Mammary epithelial cell (primary cell): ENCODE data around the gene CDK14.

Source experiments
- CTCF ChIP-seq, 2 donors: IDR thresholded peaks in 1 of 2; conservative IDR thresholded peaks in 1 of 2; 2 replicates each; pipeline ENCODE4 v1.5.1; 2011 to 2012; ENCODE audit warnings: inconsistent platforms in 2 of 2, low read length in 2 of 2, mild to moderate bottlenecking in 2 of 2, control low read depth in 1 of 2, low read depth in 1 of 2; ENCODE audit not compliant: insufficient read depth in 1 of 2; ENCODE audit errors: extremely low read depth in 1 of 2
- EZH2 ChIP-seq: IDR thresholded peaks from 2 replicates; pipeline ENCODE4 v1.6.1; 2012; ENCODE audit warnings: low read length, inconsistent platforms, borderline replicate concordance

DNA sequence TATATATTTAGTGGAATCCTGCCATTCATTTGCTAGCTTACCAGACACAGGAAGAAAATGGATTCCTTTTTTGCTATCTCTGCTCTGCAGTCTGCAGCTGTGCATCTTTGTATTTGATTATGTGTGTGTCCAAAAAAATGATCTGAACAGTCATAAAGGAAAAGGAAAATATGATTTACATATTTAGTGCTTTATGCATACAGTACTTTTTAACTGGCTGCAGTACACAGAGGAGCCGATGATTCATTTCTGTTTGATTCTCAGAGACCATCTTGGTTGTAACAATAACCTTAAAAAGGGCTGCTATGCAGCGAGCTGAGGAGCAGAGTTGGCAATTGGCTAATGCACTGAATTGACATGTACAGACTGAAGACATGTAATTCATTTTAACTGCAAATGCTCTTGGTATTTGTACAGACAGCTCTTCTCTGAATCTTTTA, 516.8 kb downstream of the CDK14 start:
- TF ChIP-seq CTCF (conservative IDR thresholded peaks at IDR 0.05 in 1 of 2, IDR thresholded peaks at IDR 0.05 in 1 of 2; ENCODE audit: extremely low read depth in 1 of 2, insufficient read depth in 1 of 2, low read depth in 1 of 2, low read length in 2 of 2): no peak
- TF ChIP-seq EZH2: no peak
